Transverse colon (tissue), 4 donors: ENCODE measurements around the gene CDK1. TPM values are rescaled to one million over a fixed set of nuclear protein-coding genes. Genes with fewer than 3 reads are reported as not detected.

Experiments
- DNase-seq: peaks from one replicate; pipeline ENCODE4 v3.0.0-alpha.2; 2019
- H3K27ac ChIP-seq, 4 donors: fragments of 200-600 bp; sonication (generic); 2 replicates each; pipeline ENCODE4 v1.5.1; 2016 to 2018; ENCODE audit warnings: inconsistent platforms in 4 of 4
- H3K27me3 ChIP-seq: fragments of 200-600 bp; sonication (generic); 2 replicates; pipeline ENCODE4 v1.5.1; 2017; ENCODE audit warnings: inconsistent platforms
- H3K36me3 ChIP-seq, 4 donors: fragments of 200-600 bp; sonication (generic); 2 replicates each; pipeline ENCODE4 v1.5.1; 2017 to 2019; ENCODE audit warnings: inconsistent platforms in 4 of 4
- H3K4me1 ChIP-seq, 4 donors: fragments of 200-600 bp; sonication (generic); 2 replicates each; pipeline ENCODE4 v1.5.1; 2017 to 2020; ENCODE audit warnings: inconsistent platforms in 4 of 4
- H3K4me3 ChIP-seq, 4 donors: fragments of 200-600 bp; sonication (generic); 1 replicate in 1 of 4; 2 replicates in 3 of 4; pipeline versions ENCODE4 v1.5.1 to v1.6.1; 2017 to 2019; ENCODE audit warnings: inconsistent platforms in 4 of 4
- H3K9me3 ChIP-seq, 2 donors: fragments of 200-600 bp; sonication (generic); 2 replicates each; pipeline ENCODE4 v1.5.1; 2017 to 2019; ENCODE audit warnings: inconsistent platforms in 2 of 2
- CTCF ChIP-seq, 5 experiments: fragments of 200-600 bp in 3 of 5; fragments of 450-650 bp in 2 of 5; sonication (generic) in 3 of 5; IDR thresholded peaks; 1 replicate in 2 of 5; 2 replicates in 3 of 5; pipeline ENCODE4 v1.5.1; 2016 to 2017; ENCODE audit warnings: antibody characterized with exemption in 5 of 5, inconsistent platforms in 3 of 5, mild to moderate bottlenecking in 2 of 5, moderate library complexity in 1 of 5
- EP300 ChIP-seq: sonication (generic); formaldehyde crosslinking; IDR thresholded peaks from one replicate; pipeline ENCODE4 v1.6.1; 2017; ENCODE audit warnings: antibody characterized with exemption, low read depth
- POLR2A ChIP-seq: fragments of 450-650 bp; IDR thresholded peaks from one replicate; pipeline ENCODE4 v1.6.1; 2016; ENCODE audit warnings: antibody characterized with exemption, mild to moderate bottlenecking, moderate library complexity
- POLR2AphosphoS5 ChIP-seq, 3 donors: sonication (generic); formaldehyde crosslinking; IDR thresholded peaks; one replicate each; pipeline ENCODE4 v1.6.1; 2016; ENCODE audit warnings: antibody characterized with exemption in 3 of 3
- WGBS, 2 donors: methylation state at CpG; one replicate each; pipeline ENCODE4 v1.1.5; 2018; ENCODE audit warnings: low coverage in 1 of 2; 5-methylcytosine and 5-hydroxymethylcytosine counted together
- in situ Hi-C, 4 donors: fragments of 200-750 bp; cut with MboI; loops; one replicate each; pipeline versions ENCODE4 v1.15.0 to v1.15.1; 2017; ENCODE audit warnings: low sequenced_read_pairs in 3 of 4, low pct_ligation_motif_present in 1 of 4, low pct_unique_long_range_greater_than_20kb in 1 of 4
- intact Hi-C: fragments of 100-400 bp; cut with DNase I; formaldehyde crosslinking; loops from one replicate; pipeline ENCODE4 v1.15.1; 2023; ENCODE audit warnings: low total_unique reads
- total RNA-seq, 4 donors: library from RNA; depleted of rRNA; stranded (reverse); fragments of >200 nt; gene quantifications; one replicate each; pipeline ENCODE4 v1.1.0, GENCODE V29; 2016

Gene CDK1
- total RNA-seq, 4 donors from 2014 or later, result 0.80 to 3.3 (median 2.9) TPM; not detected in 1

GRCh38 chr10:60759181-60759580, 19.1 kb upstream of the CDK1 start:
- no peak overlapping the region for H3K4me3 ChIP-seq
- no peaks in the 10 kb centered on the region for H3K36me3 ChIP-seq
- H3K27ac ChIP-seq, result no peak overlapping the region
- TF ChIP-seq POLR2AphosphoS5 (IDR thresholded peaks at IDR 0.05), result no peak
- no peak for TF ChIP-seq EP300
- no peak for TF ChIP-seq POLR2A
- TF ChIP-seq CTCF (IDR thresholded peaks at IDR 0.05), result no peak
- no peaks in the 10 kb centered on the region for H3K4me1 ChIP-seq
- no peaks in the 10 kb centered on the region for H3K27me3 ChIP-seq
- H3K9me3 ChIP-seq, result no peaks in the 10 kb centered on the region
- WGBS, 2 donors, result 80 to 90% methylated on average over 1 to 6 of the region's 6 CpGs
- intact Hi-C loops (no loop called here), in situ Hi-C loops (loop anchor here in 3 of 4 donors (25.0 kb wide), 3 partner anchors 97 to 322 kb away; no protein-coding TSS in a partner anchor)
- DNase-seq, result no peak

DNA sequence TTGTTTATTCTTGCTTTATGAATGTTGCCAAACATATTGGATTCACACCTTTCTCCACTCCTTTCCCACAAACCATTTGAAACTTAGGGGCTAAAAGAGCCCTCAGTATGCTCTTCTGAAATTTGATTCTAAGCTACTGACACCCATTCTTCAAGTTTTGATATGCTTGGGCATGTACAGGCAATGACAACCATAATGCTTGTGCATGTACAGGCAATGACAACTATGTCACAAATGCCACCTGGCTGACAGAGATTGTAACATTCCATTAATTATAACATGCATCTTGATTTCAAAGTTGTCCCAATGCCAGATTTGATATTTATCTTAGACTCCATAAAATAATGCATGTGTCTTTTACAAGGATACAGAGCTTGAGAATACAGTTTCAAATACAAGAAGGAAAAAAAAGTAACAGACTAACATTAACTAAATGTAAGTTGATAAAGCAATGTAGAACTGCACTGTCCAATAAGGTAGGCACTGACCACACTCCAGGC, 17.5 kb upstream of the CDK1 start:
- TF ChIP-seq POLR2A, result no peak
- TF ChIP-seq EP300, result no peak
- TF ChIP-seq POLR2AphosphoS5 (IDR thresholded peaks at IDR 0.05), result no peak
- TF ChIP-seq CTCF (IDR thresholded peaks at IDR 0.05), result no peak
- in situ Hi-C loops (loop anchor here in 3 of 4 donors (25.0 kb wide), 3 partner anchors 98 to 323 kb away; no protein-coding TSS in a partner anchor), intact Hi-C loops (no loop called here)

DNA sequence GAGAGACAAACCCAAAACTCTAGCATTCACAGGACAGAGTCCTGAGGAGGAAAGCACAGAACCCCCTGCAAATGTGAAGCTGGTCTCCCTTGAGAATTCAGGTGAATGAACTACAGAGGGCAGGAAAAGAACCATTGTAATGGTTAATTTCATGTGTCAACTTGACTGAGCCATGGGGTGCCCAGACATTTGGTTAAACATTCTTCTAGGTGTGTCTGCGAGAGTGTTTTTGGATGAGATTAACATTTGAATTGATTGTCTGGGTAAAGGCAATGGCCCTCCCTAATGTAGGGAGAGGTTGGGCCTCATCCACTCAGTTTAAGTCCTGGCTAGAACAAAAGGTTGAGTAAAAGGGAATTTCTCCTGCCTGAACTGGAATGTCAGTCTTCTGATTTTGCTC, 15.7 kb upstream of the CDK1 start:
- WGBS, 2 donors, result 67 to 88% methylated on average over 1 of the region's 1 CpG
- Histone ChIP-seq H3K36me3 (no peaks in the 10 kb centered on the region), H3K4me1 (no peaks in the 10 kb centered on the region), H3K27me3 (no peaks in the 10 kb centered on the region), H3K27ac (no peak overlapping the region), H3K9me3 (no peaks in the 10 kb centered on the region), H3K4me3 (no peak overlapping the region)
- TF ChIP-seq EP300, result no peak
- no peak for TF ChIP-seq POLR2AphosphoS5 (IDR thresholded peaks at IDR 0.05)
- no peak for TF ChIP-seq POLR2A
- no peak for TF ChIP-seq CTCF (IDR thresholded peaks at IDR 0.05)
- intact Hi-C loops (no loop called here), in situ Hi-C loops (loop anchor here in 3 of 4 donors (25.0 kb wide), 3 partner anchors 100 to 325 kb away; no protein-coding TSS in a partner anchor)
- no peak for DNase-seq

More for the DNA sequence above, 17.5 kb upstream of the CDK1 start:
- DNase-seq, result no peak
- Histone ChIP-seq H3K9me3 (no peaks in the 10 kb centered on the region), H3K36me3 (no peaks in the 10 kb centered on the region), H3K27ac (no peak overlapping the region), H3K4me1 (no peaks in the 10 kb centered on the region), H3K27me3 (no peaks in the 10 kb centered on the region), H3K4me3 (no peak overlapping the region)

- in situ Hi-C loops, result loop anchor here in 3 of 4 donors (25.0 kb wide), 3 partner anchors 105 to 330 kb away; no protein-coding TSS in a partner anchor
Measured at GRCh38 chr10:60767424-60767823, 10.9 kb upstream of the CDK1 start.

More at GRCh38 chr10:60767424-60767823, 10.9 kb upstream of the CDK1 start:
- Histone ChIP-seq H3K36me3 (no peaks in the 10 kb centered on the region), H3K4me3 (no peak overlapping the region), H3K27ac (no peak overlapping the region), H3K9me3 (no peaks in the 10 kb centered on the region), H3K27me3 (no peaks in the 10 kb centered on the region), H3K4me1 (no peaks in the 10 kb centered on the region)
- WGBS, 2 donors, result 77 to 80% methylated on average over 1 to 6 of the region's 6 CpGs
- no peak for TF ChIP-seq CTCF (IDR thresholded peaks at IDR 0.05)
- TF ChIP-seq POLR2AphosphoS5 (IDR thresholded peaks at IDR 0.05), result no peak
- no peak for TF ChIP-seq EP300
- TF ChIP-seq POLR2A, result no peak
- no peak for DNase-seq
- intact Hi-C loops, result no loop called here
